ENCODE results near the gene SMCO3.

Gene SMCO3

DNA sequence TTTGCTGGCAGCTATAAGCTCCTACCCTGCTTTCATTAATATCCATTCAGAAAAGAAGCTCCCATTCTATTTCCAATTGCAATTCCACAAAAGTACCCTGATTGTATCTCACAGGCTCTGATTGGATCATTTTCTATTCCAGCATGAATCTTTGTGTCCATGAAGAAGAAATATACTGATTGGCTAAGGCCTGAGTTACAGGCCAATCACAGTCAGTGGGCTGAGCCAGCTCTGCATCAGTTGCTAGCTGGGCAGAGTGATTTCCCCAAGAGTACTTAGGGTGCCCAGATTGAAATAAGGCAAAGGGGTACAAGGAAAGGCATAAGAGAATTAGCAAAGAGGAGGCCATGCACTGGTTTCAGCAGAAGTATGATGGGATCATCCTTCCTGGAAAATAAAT is 14.9 kb upstream of the SMCO3 start:
- no peak for DNase-seq (ENCODE audit: low read depth in 2 of 2)

DNA sequence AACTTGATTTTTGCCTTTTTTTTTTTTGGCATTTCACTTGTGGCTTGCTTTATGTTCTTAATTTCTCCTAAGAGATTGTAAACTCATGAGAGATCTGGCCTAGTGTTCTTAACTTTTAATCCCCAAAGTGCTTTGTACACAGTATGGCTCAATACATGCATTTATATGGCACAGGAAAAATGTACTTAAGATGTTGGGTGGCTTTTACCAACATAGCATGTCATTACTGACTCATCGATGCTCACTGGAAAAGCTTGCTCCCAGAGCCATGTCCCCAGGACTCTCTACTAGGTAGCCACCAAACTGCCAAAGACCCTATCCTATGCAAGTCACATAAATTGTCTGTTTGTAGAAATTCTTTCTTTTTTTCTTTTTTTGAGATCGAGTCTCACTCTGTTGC is 13.1 kb upstream of the SMCO3 start:
- no peak for DNase-seq (ENCODE audit: low read depth in 2 of 2)

DNA sequence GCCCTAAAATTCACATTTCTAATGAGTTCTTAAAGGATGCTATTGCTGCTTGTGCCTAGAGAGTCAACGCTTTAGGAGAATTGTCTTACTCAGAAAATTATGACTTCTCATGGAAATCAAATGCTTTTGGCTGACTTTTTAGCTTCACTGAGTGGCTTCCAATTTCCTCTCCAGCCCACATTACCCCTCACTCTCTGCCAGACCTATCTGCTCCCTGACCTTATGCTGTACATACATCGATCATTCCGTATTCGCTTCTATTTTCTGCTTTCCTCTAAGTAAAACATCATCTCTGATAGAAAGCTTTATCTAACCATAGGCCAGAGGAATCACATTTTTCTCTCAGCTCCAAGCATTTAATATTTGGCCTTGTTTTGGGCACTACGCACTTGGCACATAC is 12.5 kb upstream of the SMCO3 start:
- DNase-seq (ENCODE audit: low read depth in 2 of 2), result no peak

DNA sequence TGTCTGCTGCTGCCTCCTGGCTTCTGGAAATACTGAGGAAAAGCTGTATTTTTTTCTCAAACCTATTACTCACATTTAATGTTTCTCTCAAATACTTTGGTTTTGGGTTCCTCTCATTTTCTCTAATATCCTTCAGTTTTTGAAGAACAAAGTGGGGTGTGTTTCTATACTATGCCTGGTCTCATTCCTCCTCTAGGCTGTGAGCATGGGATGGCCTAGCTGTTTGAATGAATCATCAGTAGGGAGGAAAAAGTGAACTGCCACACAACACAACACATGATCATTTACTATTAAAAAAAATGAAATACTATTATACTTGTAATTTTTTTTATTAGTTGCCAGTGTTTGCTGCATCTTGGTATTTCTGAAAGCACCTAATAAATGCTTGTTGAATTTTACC is 11.3 kb upstream of the SMCO3 start:
- no peak for DNase-seq (ENCODE audit: low read depth in 2 of 2)

DNA sequence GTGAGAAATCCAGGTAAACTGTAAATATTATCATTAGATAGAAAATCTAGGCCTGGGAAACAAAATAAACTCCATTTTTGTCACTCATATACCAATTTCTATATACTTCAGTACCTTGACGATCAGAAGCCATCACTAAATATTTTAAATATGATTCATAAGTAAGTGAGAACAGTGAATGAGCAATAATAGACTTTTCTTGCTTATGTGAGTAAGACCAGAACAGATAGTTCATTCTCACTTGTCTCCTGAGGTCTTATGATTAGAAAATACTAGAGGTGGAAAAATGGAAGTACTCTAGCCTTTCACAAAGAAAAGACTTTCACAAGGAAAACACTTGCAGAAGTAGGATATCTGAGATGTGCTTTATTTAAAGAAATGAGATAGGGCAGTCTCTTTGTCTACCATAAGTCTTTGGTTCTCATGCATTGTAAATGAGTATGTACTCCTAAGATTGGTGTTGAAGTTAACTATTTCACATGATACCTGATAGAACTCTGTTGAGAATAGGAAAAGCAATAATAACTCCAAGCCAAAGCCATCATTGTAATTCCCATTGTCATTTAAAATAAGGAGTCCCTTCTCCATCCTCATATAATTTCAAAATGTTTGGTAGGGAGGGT is 10.1 kb upstream of the SMCO3 start:
- no peak for DNase-seq (ENCODE audit: low read depth in 2 of 2)

DNA sequence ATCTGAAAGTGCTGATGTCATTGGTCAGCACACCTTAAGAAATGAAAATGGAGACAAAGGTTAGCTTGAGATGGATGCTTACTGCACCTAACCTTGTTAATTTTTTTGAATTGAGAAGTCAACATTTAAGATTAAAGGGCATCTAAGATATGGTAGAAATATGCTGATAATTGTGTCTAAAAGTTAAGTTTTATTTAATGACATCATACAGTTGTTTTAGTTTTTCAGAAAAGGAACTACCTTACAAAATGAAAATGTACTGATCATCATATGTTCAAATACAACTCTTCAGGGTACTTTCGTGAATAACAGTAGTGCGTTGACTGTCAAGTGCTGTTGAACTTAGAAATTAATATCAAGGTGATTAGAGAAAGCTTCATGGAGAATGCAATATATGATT is 2.5 kb downstream of the SMCO3 start:
- no peak for DNase-seq (ENCODE audit: low read depth in 2 of 2)

DNA sequence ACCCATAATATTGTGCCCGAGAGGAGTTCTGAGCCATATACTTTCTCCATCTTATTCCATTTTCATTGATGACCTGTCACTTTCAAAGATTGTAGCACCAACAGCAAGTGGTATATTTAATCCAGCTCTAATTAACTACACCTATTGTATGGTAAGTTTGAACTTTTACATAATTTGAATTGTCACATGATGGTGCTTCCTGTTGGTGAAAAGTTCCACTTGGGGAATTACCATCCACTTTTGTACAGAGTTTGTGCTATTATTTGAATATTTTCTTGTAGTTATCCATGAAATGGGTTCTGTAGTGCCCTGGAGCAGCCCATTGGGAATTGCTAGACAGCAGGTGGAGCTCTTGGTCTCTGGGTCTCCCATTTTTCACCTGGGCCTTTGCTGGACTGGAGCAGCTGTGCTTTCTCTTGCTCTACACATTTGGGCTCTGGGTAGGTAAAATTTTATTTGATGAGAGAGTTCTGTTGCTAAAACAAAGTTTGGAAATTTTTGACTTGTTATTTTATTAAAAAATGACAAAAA is 3.0 kb downstream of the SMCO3 start:
- no peak for DNase-seq (ENCODE audit: low read depth in 2 of 2)

DNA sequence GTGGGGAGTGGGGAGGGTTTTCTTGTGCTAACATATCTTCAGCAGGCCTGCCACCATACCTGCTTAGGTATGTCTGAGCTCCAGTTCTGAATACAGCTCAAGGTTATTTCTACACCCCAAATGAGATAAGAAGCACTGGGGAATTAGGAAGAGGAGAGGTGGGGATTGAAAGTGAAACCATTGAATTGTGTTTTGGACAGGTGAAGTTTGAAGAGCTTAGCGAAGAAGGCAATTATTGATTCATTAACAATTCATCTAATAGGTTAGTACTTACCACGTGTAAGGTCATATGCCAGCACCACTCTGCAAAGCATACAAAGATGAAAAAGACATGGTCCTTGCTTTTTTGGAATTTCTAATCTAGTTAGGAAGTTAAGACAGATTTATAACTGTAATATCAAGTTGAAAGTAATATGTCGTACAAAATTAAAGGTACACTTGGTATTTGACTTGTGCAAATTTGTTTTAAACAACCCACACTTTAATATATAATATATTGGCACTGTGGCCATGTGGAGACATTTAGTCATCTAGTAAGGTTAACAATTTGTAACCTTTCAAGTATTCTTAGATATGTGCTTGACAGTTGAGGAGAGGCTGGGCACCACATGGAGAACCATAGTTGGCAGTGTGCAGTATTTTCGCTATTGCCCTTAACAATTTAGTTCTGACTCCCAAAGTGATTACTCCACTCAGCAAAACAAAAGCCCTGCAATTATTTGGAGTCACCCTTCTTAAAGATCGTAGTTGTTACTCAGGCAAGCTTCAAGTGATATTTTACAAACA is 3.6 kb downstream of the SMCO3 start:
- no peak for DNase-seq (ENCODE audit: low read depth in 2 of 2)

DNA sequence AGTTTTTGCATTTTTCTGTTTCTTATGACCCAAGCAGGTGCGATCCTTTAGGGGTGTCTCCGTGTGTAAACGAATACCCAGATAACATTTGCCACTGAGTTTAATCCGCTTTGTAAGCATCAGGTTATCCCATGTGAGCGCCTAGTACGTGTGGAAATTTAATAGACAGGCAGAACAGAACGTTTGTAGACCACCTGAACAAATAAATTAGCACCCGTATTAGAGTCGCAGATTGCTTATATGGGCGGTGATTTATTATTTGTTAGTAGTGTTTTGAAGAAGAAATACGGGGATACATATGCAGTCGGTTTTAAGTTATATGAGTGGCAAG is 10.2 kb downstream of the SMCO3 start:
- DNase-seq (ENCODE audit: low read depth in 2 of 2), result peak in 1 of 2 experiments; percentile 3

DNA sequence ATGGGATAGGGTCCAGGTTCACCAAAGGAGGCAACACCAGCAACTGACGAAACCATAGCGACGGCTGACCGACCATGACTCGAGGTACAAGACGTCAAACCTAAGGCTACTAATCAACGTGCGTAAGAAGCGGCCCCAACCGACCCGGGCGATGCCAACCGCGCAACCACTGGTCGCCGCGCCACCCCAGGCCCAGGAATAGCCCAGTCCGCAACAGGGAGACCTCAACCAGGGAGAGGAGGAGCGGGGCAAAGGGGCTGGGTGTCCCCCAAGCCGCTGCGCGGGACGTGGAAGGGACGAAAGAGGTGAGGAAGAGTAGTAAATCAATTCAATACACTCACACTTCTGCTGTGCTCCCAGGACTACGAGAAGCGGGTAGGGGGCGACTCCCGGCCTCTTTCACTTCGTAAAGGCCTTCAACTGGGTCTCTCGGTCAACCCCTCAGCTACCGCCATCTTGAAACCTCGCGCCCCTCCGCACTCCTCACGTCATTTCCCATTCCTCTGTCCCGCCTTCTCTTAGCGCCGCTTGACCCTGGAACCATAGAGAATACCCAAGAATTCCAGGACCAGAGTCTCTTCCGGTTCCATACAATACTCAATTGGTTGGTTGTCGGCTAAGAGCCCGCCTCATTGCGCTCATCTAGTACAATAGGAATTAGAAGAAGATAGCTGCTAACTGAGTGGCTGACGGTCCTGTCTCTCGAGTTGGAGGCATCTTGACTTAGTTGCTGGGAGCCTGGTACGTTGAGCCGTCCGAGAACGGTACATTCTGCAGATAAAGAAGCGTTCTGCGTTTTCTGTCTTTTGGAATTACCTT is 10.8 kb downstream of the SMCO3 start, which contains the start of the genes C12orf60 and WBP11:
C12orf60 (plus strand) TSS at position 660 of the 819 bp plus-strand sequence. CDS start 19,266 bp downstream, outside the sequence.
WBP11 (minus strand) TSS at position 468 of the 819 bp plus-strand sequence. CDS start 2,095 bp downstream, outside the sequence.
- peak; percentile 98 for DNase-seq (ENCODE audit: low read depth in 2 of 2)

DNA sequence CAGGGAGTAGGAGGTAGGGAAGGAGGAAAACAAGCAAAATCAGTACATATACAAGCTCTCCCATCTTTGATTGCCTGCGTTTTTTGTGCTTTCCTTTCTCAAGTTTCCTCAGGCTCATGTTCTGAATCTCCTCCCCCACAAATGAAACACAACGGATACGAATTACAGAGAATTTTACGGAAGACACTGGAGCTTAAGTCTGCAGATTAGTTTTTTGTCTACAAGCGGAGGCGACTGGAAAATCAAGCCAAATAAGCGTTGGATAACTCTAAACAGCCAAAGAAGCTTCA is 11.3 kb downstream of the SMCO3 start:
- peak in 1 of 2 experiments; percentile 1 for DNase-seq (ENCODE audit: low read depth in 2 of 2)

DNA sequence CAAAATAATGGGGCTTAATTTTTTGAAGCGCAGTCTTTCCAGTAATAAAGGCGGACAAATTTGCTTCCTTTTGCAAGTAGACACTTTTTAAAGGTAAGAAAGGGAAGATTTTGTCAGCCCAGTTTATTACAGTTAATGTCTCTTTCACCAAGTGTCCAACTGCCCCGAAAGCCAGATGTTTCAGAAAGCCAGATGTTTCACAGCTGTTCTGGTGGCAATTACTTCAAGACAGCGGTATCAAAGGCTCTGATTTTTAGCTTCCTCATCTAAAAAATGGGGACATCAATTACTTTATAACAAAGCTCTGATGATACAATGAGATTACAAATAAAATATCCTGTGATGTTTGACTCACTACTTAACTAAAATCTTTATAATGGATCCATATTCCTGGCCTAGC is 11.7 kb downstream of the SMCO3 start:
- DNase-seq (ENCODE audit: low read depth in 2 of 2), result no peak

DNA sequence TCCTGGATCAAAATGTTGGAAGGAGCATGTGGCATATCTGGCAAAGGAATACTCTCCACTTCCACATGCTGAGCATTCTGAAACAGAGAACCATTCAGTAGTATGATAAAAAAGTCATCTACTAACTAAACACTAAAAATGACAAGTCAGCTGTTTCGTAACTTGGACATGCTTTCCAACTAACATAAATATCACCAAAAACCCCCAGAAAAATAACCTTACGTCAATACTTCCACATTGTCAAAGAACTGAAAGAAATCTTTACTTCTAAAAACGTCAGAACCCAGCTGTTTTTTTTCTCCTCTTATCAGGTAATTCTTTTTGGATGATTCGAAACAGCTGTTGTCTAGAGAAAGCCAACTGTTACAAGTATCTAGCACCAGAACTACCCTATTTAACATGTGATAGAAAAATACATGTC is 18.9 kb downstream of the SMCO3 start:
- no peak for DNase-seq (ENCODE audit: low read depth in 2 of 2)

DNA sequence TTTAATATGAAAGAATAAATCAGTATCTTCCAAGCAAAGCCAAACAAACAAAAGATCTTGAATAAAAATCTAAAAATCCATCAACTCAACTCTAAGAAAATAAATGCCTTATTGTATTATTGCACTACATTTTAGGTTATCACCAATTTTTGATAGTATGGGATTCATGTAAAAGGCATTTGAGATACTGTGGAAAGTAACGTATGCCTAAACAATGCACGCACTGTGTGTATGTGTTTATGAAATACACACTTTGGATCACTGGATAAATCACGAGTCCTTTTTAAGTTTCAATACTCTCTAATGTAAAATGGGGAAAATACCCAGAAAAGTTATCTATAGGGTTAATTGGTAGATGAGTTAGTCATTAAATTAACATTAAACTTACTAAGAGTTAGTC is 28.4 kb downstream of the SMCO3 start:
- DNase-seq (ENCODE audit: low read depth in 2 of 2), result no peak

DNA sequence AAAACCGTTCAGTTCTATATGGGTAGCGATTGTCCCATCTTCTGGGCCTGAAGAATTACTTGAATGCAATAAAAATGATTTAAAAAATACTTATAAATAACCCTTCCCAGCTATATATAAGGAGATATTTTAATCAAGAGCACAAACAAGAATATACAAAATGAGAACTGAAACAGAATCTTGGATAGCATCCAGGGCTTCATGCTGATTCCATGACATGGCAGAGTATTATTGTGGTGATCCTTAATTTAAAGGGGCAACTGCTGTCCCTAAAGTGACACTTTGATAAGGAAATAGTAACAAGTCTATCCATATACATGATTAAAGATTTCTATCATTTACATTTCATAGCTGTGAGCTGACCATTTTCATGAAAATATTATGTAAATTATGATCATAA is 29.5 kb downstream of the SMCO3 start:
- no peak for DNase-seq (ENCODE audit: low read depth in 2 of 2)

DNA sequence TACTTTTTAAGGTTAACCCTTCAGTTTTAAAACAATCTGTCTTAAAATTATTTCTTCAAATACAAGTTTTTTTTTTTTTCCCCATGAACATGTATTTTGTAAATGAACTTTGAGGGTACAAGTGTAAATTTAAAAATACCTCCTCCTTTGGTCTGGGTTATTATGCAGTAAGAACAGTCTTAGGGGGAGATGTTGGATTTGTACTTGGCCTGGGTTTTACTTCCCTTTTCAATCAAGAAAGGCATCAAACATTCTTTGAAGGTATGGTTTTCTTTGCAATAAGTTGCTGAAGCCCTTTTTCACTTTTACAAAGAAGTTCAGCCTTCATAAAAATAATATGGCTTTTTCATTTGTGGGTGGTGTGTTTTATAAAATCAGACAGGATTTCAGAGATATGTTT is 31.2 kb downstream of the SMCO3 start:
- DNase-seq (ENCODE audit: low read depth in 2 of 2), result no peak

DNA sequence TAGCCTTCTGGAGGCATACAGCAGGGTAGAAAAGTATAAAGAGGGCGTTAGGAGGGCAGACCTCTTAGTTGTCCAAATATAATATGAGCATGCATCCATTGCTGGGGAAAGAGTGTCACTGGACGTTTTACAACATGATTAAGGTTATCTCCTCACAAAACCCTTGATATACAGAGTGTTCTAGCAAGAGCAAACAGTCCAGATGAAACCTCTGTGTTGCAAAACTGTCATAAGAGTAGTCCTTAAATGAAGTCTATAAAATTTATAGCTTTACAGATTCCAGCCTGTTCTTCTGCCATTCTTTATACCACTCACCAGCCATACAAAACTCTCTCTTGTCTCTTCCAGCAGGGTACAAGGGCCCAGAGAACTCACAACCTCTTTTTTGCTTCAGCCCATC is 32.4 kb downstream of the SMCO3 start:
- DNase-seq (ENCODE audit: low read depth in 2 of 2), result no peak

DNA sequence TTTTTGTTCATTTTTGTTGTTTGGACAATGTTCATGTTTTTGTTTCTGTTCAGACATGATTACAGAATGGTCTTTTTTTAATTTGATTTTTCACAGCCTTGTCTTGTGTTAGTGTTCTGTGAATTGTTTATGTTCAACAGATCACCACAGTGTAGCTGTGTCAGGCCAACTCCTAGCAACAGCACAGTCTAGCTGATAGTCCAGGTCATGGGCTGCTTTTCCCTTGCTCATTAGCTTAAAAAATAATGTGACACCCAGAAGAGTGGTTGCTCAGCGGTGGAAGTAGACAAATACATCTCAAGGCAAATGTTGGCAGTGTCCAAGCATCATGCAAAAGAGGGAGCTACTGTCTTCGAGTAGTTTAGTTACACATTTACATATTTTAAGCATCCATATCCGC is 33.1 kb downstream of the SMCO3 start:
- DNase-seq (ENCODE audit: low read depth in 2 of 2), result no peak

DNA sequence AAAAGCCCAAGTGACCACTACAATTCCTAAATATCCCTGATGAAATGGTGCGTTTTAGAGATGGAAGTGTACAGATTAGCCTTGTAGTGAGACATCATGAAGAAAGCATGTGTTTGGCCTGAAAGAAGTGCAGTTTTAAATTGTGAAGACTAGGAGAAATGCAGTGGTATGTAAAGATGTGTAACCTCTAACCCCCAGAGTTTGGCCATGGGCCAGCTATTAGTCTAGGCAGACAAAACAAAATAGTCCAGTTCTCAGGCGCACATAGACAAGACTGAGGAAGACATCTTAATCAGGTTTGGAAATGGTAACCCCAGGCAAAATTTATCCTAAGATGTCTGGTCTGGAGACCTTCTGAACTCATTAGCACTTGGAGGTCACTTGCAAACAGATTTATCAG is 34.1 kb downstream of the SMCO3 start:
- no peak for DNase-seq (ENCODE audit: low read depth in 2 of 2)

DNA sequence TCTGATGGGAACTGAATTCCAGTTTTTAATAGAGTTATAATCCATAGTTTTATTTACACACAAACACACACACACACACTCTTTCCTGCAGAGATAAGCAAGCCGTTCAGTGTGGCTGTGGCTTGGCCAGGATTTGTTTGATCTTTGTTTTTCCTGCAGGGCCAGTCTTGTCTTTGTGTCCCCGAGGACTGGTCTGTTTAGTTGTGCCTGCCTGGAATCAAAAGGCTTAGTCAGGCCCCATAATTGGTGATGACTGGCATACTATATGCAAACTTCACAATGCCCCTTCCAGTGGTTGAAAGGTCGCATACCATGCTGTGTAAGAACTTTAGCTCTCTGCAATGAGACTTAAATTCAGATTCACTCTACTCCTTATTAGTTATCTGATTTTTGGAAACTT is 36.7 kb downstream of the SMCO3 start:
- no peak for DNase-seq (ENCODE audit: low read depth in 2 of 2)

DNA sequence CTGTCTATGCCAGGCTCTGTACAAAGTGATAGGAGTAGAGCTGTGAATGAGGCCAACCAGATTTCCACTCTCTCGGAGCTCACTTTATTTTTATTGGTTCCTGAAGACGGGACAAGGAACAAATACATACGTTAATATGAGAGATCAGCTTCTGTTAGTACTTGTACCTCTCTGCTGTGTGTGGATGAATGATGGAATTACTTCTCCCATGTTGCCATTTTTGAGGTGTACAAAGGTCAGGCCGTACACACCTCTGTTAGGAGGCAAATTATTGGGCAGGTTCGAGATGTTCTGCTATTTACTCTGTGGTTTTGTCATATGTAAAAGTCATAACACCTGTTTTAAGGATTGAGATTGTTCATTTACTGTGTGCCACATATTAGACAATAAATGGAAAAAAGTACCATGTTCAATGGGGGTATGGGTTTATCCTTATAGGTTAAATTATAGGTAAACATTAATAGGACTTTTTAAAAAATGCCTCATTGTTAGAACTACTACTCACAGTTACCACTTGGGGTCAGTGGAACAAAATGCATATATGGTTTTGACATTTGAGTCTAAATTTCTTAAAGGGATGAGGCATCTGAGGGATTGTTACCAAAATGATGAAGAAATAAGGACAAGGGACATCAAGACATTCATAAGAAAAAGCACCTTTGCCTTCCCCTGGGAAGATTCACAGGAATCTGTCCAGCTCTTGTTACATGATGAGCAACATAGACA is 37.6 kb downstream of the SMCO3 start:
- no peak for DNase-seq (ENCODE audit: low read depth in 2 of 2)

DNA sequence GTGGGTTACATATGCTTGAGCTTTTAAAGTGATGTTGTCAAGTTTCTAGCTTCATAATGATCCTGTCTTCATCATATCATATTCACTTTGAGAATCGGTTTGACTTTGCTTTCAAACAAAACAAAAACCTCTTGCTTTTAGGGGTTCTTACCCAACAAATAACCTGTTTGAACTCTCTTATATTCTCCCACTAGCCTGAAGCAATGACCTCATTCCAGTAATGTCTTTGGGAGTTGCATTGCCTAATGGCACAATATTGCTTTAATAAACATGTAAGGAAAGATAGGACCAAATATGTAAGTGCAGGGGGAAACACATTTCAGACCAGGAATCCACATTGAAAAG is 38.4 kb downstream of the SMCO3 start:
- DNase-seq (ENCODE audit: low read depth in 2 of 2), result peak in 1 of 2 experiments; percentile 36

Measured in fibroblast of skin of left quadriceps (primary cell).